Lower leg skin (tissue), 4 donors: ENCODE results near the gene SLC35F3. TPM values are rescaled to one million over a fixed set of nuclear protein-coding genes. Genes with fewer than 3 reads are reported as not detected.
"Not testable (repeated sequence)": the region's sequence is repeated elsewhere in the genome, so short reads cannot be mapped to it uniquely, and the experiment has no call there.

Experiments
- DNase-seq, 2 donors: peaks; one replicate each; pipeline ENCODE4 v3.0.0-alpha.2; 2019; ENCODE audit warnings: low spot score in 2 of 2
- H3K4me3 ChIP-seq: fragments of 200-600 bp; sonication (generic); 2 replicates; pipeline ENCODE4 v1.5.1; 2017; ENCODE audit warnings: mild to moderate bottlenecking, low read depth; ENCODE audit not compliant: poor library complexity, severe bottlenecking
- CTCF ChIP-seq, 3 donors: fragments of 450-650 bp; IDR thresholded peaks; one replicate each; pipeline ENCODE4 v1.5.1; 2016; ENCODE audit warnings: antibody characterized with exemption in 3 of 3, mild to moderate bottlenecking in 3 of 3, moderate library complexity in 2 of 3
- POLR2A ChIP-seq, 2 donors: fragments of 450-650 bp; IDR thresholded peaks; one replicate each; pipeline ENCODE4 v1.6.1; 2016 to 2017; ENCODE audit warnings: antibody characterized with exemption in 2 of 2, mild to moderate bottlenecking in 1 of 2, moderate library complexity in 1 of 2
- WGBS, 2 donors: methylation state at CpG; one replicate each; pipeline ENCODE4 v1.1.5; 2018; 5-methylcytosine and 5-hydroxymethylcytosine counted together
- intact Hi-C: fragments of 100-400 bp; cut with DNase I; formaldehyde crosslinking; loops from one replicate; pipeline ENCODE4 v1.15.0; 2023; ENCODE audit warnings: low total_unique reads
- total RNA-seq, 4 donors: library from RNA; depleted of rRNA; stranded (reverse); fragments of >200 nt; gene quantifications; one replicate each; pipeline ENCODE4 v1.1.0, GENCODE V29; 2016

SLC35F3 gene
- total RNA-seq, 4 donors from 2014 or later = 0.42 to 0.83 (median 0.64) TPM

- 10 to 11% methylated on average over 11 of the region's 11 CpGs for WGBS, 2 donors
- no peak overlapping the region for H3K4me3 ChIP-seq
- no peak for TF ChIP-seq POLR2A (IDR thresholded peaks at IDR 0.05)
- no peak for TF ChIP-seq CTCF (IDR thresholded peaks at IDR 0.05)
- peak in 1 of 2 donors; percentile 28 for DNase-seq
- intact Hi-C loops = loop anchor here (5.0 kb wide), 1 partner anchor 193 kb away; no protein-coding TSS in a partner anchor
Observed at GRCh38 chr1:234114648-234115307, 210.3 kb downstream of the SLC35F3 start.

- H3K4me3 ChIP-seq = no peak overlapping the region
- no peak for DNase-seq
- no peak for TF ChIP-seq POLR2A (IDR thresholded peaks at IDR 0.05)
- TF ChIP-seq CTCF (IDR thresholded peaks at IDR 0.05) = no peak
- intact Hi-C loops = loop anchor here (5.0 kb wide), 1 partner anchor 188 kb away; no protein-coding TSS in a partner anchor
Observed at GRCh38 chr1:234118911-234119310, 214.4 kb downstream of the SLC35F3 start.

- DNase-seq = no peak
- intact Hi-C loops = loop anchor here (5.0 kb wide), 1 partner anchor 188 kb away; no protein-coding TSS in a partner anchor
- TF ChIP-seq CTCF (IDR thresholded peaks at IDR 0.05) (no peak), POLR2A (IDR thresholded peaks at IDR 0.05) (no peak)
- no peak overlapping the region for H3K4me3 ChIP-seq
- WGBS, 2 donors = 84 to 88% methylated on average over 5 of the region's 5 CpGs
Observed at GRCh38 chr1:234119431-234119830, 215.0 kb downstream of the SLC35F3 start.

- TF ChIP-seq CTCF (IDR thresholded peaks at IDR 0.05) (no peak), POLR2A (IDR thresholded peaks at IDR 0.05) (no peak)
- intact Hi-C loops = no loop called here
- 74 to 76% methylated on average over 7 of the region's 7 CpGs for WGBS, 2 donors
- no peak overlapping the region for H3K4me3 ChIP-seq
- no peak for DNase-seq
Observed at GRCh38 chr1:234120327-234120944, 216.0 kb downstream of the SLC35F3 start.

GRCh38 chr1:234121659-234122058, 217.2 kb downstream of the SLC35F3 start:
- H3K4me3 ChIP-seq, DNase-seq, intact Hi-C loops: not testable (repeated sequence)
- WGBS, 2 donors = 82 to 85% methylated on average over 3 of the region's 3 CpGs

- intact Hi-C loops, H3K4me3 ChIP-seq, DNase-seq: not testable (repeated sequence)
- WGBS, 2 donors = 78 to 83% methylated on average over 2 of the region's 2 CpGs
Observed at GRCh38 chr1:234122571-234122970, 218.1 kb downstream of the SLC35F3 start.
